AG04450 (cell line): ENCODE results near the gene ZDHHC24. TPM values are rescaled to one million over a fixed set of nuclear protein-coding genes. Genes with fewer than 3 reads are reported as not detected.

Source experiments
- CTCF ChIA-PET: fragments of 300-600, 350-600 bp; formaldehyde crosslinking; extraction: SDS; loops from one replicate; lab custom pipeline; 2022; ENCODE audit warnings: antibody characterized with exemption, inconsistent platforms; lab: Charles Lee
- POLR2A ChIA-PET: fragments of 350-600 bp; formaldehyde crosslinking; extraction: SDS; loops from one replicate; lab custom pipeline; 2021; ENCODE audit warnings: antibody characterized with exemption, inconsistent platforms; lab: Yijun Ruan, JAX
- DNase-seq: peaks from one replicate; pipeline ENCODE4 v3.0.0-alpha.2; 2011; ENCODE audit warnings: low read depth, low spot score
- H3K27ac ChIP-seq: one replicate; pipeline ENCODE4 v1.5.1; 2012; ENCODE audit warnings: low read depth, low read length, control low read depth
- H3K27me3 ChIP-seq: one replicate; pipeline ENCODE4 v1.6.0; 2012; ENCODE audit warnings: low read length; ENCODE audit not compliant: control insufficient read depth, insufficient read depth
- H3K4me3 ChIP-seq: 2 replicates; pipeline ENCODE4 v1.5.1; 2011; ENCODE audit warnings: mild to moderate bottlenecking, low read depth, low read length, control low read depth
- H3K9me3 ChIP-seq: 2 replicates; pipeline ENCODE4 v1.5.1; 2012; ENCODE audit warnings: low read length; ENCODE audit not compliant: control insufficient read depth, insufficient read depth
- polyA plus RNA-seq: library from polyadenylated mRNA; depleted of rRNA; stranded (reverse); fragments of >200 nt; gene quantifications from 2 replicates; pipeline ENCODE4 v1.2.3, GENCODE V29; 2011
- TF ChIP-seq, protein P1 (sequence below): IDR thresholded peaks from 2 replicates; pipeline ENCODE4 v1.5.1; 2011; ENCODE audit warnings: low read depth, low read length, control low read depth, inconsistent platforms

Gene ZDHHC24
- polyA plus RNA-seq, 1 experiment, result 6.2 TPM

DNA sequence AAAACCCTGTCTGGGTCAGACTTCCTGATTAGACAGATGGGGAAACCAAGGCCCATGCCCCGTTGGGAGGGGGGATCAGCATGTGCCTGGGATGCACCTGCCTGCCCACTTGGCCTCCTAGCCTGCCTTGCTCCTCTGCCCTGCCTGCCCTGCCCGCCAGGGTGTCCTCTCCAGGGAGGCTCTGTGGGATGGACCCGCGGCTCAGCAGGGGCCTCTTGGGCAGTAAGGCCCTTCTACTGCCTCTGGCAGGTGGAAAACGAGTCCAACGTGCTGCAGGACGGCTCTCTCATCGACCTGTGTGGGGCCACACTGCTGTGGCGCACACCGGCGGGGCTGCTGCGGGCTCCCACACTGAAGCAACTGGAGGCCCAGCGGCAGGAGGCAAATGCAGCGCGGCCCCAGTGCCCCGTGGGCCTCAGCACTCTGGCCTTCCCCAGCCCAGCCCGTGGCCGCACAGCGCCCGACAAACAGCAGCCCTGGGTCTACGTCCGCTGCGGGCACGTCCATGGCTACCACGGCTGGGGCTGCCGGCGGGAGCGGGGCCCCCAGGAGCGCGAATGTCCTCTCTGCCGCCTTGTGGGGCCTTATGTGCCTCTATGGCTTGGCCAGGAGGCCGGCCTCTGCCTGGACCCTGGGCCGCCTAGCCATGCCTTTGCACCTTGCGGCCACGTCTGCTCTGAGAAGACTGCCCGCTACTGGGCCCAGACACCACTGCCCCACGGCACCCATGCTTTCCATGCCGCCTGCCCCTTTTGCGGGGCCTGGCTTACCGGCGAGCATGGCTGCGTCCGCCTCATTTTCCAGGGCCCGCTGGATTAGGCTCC, 70.3 kb downstream of the ZDHHC24 start:
- Histone ChIP-seq H3K9me3 (no peaks in the 10 kb centered on the region; the same call in 1 of the 2 replicates), H3K27ac (no peak overlapping the region), H3K4me3 (no peak overlapping the region), H3K27me3 (no peaks in the 10 kb centered on the region)
- POLR2A ChIA-PET, result no interaction called here
- CTCF ChIA-PET, result no interaction called here
- DNase-seq, result no peak
- TF ChIP-seq, protein P1, sequence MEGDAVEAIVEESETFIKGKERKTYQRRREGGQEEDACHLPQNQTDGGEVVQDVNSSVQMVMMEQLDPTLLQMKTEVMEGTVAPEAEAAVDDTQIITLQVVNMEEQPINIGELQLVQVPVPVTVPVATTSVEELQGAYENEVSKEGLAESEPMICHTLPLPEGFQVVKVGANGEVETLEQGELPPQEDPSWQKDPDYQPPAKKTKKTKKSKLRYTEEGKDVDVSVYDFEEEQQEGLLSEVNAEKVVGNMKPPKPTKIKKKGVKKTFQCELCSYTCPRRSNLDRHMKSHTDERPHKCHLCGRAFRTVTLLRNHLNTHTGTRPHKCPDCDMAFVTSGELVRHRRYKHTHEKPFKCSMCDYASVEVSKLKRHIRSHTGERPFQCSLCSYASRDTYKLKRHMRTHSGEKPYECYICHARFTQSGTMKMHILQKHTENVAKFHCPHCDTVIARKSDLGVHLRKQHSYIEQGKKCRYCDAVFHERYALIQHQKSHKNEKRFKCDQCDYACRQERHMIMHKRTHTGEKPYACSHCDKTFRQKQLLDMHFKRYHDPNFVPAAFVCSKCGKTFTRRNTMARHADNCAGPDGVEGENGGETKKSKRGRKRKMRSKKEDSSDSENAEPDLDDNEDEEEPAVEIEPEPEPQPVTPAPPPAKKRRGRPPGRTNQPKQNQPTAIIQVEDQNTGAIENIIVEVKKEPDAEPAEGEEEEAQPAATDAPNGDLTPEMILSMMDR, result no peak

DNA sequence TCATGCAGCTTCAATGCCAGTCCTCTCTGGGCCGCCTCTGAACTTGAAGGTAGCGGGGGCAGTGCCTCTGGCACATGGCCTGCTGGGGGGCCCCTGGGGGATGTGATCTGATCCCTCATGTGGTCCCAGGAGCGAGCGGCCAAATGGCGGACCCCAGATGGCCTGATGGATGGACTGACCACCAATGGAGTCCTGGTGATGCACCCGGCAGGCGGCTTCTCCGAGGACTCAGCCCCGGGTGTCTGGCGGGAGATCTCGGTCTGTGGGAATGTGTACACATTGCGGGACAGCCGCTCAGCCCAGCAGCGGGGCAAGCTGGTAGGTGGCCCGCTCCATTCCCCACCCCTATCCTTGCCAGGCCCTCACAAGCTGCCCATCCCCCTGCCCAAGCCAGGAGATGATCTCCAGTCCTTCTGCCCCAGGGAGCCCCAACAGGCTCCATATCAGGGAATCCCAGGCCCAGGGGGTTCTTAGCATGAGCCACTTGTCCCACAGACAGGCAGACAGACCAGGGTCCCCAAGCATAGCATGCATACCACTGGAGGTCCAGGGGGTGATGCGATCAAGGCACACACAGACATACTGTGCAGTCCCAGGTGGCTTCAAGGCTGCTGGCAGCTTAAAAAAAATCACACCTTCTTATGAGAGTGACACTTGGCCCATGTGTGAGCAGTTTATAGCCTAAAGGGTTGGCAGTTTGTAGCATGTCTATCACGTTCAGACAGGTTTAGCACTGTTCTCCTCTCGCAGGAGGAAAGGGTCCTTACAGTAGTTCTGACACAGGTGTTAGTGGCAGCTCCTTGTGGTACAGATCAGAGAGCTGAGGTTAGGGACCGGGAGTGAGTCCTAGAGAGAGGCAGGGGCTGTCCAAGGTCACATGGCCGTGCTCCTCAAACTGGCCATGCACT, 72.0 kb downstream of the ZDHHC24 start:
- Histone ChIP-seq H3K9me3 (no peaks in the 10 kb centered on the region; the same call in 1 of the 2 replicates), H3K4me3 (no peak overlapping the region), H3K27me3 (no peaks in the 10 kb centered on the region), H3K27ac (no peak overlapping the region)
- ChIA-PET POLR2A (no interaction called here), CTCF (interaction anchor here (0.8 kb wide), 1 partner anchor 43 kb away, joined by 3 read pairs; no protein-coding TSS in a partner anchor)
- no peak for DNase-seq
- TF ChIP-seq, protein P1, result no peak

DNA sequence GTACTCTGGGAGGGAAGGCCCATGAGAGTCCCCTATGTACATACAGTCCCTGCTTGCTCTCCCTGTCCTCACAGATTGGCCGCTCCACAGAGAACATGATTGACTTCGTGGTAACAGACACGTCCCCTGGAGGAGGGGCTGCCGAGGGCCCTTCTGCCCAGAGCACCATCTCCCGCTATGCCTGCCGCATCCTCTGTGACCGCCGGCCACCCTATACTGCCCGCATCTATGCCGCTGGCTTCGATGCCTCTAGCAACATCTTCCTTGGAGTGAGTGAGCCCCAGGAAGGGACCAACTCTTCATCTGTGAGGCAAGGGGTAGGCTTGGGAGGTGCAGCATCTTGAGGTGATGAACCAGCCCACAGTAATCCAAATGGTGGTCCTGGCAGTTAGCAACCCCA, 72.7 kb downstream of the ZDHHC24 start:
- Histone ChIP-seq H3K27ac (no peak overlapping the region), H3K9me3 (no peaks in the 10 kb centered on the region; the same call in 1 of the 2 replicates), H3K4me3 (no peak overlapping the region), H3K27me3 (no peaks in the 10 kb centered on the region)
- CTCF ChIA-PET, result no interaction called here
- POLR2A ChIA-PET, result no interaction called here
- no peak for DNase-seq
- TF ChIP-seq, protein P1, result no peak

DNA sequence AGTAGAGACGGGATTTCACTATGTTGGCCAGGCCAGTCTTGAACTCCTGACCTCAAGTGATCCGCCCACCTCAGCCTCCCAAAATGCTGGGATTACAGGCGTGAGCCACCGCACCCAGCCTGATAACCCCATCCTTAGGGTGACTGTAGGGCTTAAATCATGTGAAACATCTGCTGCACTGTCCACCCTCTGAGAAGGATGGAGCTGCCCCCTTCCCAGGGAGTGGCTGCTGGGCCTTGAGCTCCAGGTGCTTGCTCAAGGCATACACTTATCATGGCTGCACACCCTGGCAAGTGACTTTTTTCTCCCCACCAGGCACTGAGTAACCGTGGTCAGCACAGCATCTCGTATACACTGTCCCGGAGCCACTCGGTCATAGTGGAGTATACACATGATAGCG, 73.8 kb downstream of the ZDHHC24 start:
- POLR2A ChIA-PET, result interaction anchor here (0.6 kb wide), 1 partner anchor 97 kb away, joined by 3 read pairs; the partner anchor contains the start of gene CTSF
- no peak for DNase-seq

More for the DNA sequence above, 73.8 kb downstream of the ZDHHC24 start:
- Histone ChIP-seq H3K9me3 (no peaks in the 10 kb centered on the region; the same call in 1 of the 2 replicates), H3K27me3 (no peaks in the 10 kb centered on the region), H3K4me3 (no peak overlapping the region), H3K27ac (no peak overlapping the region)
- TF ChIP-seq, protein P1, result no peak
- CTCF ChIA-PET, result interaction anchor here (1.0 kb wide), 1 partner anchor 42 kb away, joined by 3 read pairs; no protein-coding TSS in a partner anchor
